SKM-1 treated with dmso at 0.1 percent for 144 hours (cell line): Measurements from ENCODE around the gene SZT2.
"Not testable (repeated sequence)": the region's sequence is repeated elsewhere in the genome, so short reads cannot be mapped to it uniquely, and the experiment has no call there.

Source experiments
- DNase-seq: peaks from one replicate; lab custom pipeline; 2025; ENCODE audit not compliant: unreplicated experiment; lab: John Stamatoyannopoulos, UW

SZT2 gene

DNA sequence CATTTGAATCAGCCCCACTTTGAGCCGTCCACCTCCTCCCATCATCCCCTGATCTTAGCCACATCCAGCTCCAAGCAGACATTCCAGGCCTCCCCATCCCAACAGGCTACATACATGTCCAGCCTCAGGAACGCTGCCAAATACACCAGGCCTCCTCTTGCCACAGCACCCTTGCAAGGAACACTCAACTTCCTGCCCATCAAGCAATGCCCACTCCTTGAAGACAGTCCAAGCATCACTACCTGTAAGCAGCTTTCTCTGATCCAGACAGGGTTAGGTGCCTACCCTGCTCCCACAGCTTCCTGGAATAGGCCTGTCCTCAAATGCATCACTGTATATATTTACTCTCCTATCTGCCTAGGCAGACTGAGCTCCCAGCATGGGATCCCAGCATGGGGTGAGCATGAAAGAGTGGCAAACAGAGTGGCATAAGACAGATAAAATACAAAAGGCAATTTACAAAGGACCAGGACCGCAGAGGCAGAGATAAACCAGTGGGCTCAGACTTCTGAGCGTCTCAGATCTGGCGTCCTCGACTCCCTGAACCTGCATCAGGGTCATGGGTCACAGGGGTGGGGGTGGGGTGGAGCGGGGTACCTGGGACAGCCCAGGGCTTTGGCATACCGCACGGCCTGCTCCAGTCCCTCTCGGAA is 63.2 kb downstream of the SZT2 start:
- no peak for DNase-seq

DNA sequence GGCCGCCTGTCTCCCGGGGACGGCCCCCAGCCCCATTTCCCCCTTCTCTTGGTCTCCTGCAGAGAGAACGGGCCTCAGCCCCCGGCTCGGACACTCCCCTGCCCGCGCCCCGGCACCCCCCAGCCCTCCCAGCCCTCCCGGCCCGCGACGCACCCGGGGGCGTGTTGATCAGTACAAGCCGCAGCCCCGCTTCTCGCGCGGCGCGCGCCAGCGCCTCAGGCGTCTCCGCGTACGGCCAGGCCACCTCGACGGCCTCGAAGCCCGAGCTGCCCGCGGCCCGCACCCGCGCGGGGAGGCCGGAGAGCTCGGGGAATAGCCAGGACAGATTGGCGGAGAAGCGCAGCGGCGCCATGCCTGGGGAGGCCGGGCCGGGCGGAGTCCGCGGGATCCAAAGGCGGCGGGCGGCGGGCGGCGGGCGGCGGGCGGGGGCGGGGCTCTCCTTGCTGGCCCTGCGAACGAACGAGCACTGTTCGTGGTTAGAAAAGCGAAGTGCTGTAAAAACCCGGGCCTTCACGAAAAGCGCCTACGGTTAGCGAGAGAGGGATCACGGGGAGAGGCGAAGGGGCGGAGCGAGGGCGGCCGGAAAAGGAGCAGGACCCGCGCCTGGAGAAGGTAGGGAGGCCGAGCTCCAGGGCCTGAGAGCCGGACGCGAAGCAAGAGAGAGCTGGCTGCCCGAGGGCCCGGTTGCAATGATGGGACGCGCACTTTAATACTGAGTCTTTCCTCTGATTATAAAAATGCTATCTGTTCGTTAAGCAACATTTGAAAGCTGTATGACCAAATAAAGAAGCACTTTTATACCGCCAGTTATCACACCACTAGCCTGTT is 64.0 kb downstream of the SZT2 start, which contains the start of gene HYI:
TSS of gene HYI (minus strand) at position 490 of the 828 bp plus-strand sequence. CDS start at position 352, 138 bp downstream.
- no peak for DNase-seq

- no peak for DNase-seq
These were observed 64.7 kb downstream of the SZT2 start for GRCh38 chr1:43454270-43455011.

DNA sequence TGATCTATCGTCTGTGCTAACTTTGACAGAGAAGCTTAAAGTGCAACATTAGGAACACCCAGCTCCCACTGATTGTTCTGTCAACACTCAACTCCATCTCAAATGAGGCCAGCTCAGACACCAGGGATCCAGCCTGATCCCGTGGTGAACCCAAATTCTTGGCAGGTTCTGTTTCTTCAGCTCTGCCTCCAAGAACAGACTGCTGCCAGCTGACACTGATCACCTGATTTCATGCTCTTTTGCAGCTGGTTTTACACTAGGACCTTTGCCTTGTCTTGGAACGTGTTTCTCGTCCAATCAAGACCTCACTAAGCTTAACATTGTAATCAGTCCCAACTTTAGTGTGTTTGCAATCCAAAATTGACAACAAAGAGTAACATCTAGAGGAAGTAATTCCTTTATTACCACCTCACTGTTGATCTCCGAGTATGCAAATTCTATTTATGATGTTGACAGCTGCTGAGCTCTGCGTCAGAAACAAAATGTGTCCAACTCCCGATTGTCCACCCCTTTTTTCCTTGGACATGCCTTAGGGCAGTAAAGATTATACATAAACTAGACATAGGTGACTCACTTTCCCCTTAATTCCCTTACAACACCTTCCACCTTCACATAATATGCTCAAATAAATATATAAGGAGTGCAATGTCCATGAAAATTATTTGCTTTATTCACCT is 65.7 kb downstream of the SZT2 start:
- no peak for DNase-seq

DNA sequence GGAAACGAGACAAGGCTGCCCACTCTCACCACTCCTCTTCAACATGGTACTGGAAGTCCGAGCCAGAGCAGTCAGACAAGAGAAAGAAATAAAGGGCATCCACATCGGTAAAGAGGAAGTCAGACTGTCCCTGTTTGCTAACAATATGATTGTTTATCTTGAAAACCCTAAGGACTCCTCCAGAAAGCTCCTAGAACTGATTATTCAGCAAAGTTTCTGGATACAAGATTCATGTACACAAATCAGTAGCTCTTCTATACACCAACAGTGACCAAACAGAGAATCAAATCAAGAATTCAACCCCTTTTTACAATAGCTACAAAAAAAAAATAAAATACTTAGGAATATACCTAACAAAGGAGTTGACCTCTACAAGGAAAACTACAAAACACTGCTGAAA is 68.7 kb downstream of the SZT2 start:
- DNase-seq, result not testable (repeated sequence)

DNA sequence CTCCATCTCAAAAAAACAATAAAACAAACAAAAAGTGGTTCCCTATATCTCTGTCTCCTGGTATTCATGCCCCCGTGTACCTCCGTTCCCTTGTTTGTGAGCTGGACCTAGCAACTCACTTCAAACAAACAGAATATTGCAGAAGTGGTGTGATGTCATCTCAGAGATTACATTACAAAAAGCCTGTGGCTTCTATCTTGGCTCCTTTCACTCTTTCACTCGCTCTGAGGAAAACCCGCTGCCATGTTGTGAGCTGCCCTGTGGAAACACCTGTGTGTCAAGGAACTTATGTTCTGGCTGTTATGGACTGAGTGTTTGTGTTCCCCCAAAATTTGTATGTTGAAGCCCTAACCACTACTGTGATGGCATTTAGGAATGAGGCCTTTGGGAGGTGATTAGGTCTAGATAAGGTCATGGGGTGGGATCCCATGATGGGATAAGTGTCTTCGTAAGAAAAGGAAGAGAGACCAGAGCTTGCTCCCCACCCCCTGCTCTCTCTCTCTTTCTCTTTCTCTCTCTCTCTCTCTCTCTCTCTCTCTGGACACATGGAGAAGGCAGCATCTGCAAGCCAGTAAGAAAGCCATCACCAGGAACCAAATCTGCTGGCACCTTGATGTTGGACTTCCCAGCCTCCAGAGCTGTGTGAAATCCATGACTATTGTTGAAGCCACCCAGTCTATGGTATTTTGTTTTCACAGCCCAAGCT is 71.4 kb downstream of the SZT2 start:
- DNase-seq, result no peak

GRCh38 chr1:43463479-43463878 is 73.8 kb downstream of the SZT2 start:
- DNase-seq, result no peak

DNA sequence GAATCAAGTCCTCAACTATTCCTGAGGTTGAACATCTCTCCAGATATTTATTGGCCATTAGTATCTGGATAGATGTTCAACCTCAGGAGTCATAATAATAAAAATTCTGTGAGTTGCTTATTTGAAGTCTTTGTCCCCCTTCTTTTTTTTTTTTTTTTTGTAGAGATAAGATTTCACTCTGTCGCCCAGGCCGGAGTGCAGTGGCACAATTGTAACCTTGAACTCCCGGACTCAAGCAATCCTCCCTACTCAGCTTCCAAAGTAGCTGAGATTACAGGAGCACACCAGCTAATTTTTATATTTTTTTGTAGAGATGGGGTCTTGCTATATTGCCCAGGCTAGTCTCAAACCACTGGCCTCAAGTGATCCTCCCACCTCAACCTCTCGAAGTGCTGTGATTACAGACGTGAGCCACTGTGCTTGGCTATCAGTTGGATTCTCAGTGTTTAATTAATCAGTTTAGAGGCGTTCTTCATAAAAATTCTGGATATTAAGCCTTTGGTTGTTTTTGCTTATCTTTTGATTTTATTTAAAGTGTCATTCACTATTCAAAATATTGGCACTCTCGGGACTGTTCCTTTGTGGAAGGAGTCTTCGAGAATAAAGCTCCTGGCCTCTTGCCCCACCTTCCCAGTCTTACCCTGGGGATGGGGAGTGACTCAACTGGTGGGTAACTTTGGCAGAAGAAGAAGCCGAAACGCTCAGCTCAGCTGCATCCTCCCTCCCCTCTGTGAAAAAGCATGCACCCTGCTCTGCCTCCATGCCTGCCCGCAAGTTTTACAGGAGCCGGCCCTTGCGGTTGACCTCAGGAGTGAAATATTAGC is 75.2 kb downstream of the SZT2 start:
- no peak for DNase-seq

GRCh38 chr1:43465505-43466067 is 75.9 kb downstream of the SZT2 start:
- no peak for DNase-seq

- DNase-seq, result no peak
These were observed 76.7 kb downstream of the SZT2 start for GRCh38 chr1:43466403-43466802.

- no peak for DNase-seq
These were observed 78.7 kb downstream of the SZT2 start for GRCh38 chr1:43468414-43468813.

DNA sequence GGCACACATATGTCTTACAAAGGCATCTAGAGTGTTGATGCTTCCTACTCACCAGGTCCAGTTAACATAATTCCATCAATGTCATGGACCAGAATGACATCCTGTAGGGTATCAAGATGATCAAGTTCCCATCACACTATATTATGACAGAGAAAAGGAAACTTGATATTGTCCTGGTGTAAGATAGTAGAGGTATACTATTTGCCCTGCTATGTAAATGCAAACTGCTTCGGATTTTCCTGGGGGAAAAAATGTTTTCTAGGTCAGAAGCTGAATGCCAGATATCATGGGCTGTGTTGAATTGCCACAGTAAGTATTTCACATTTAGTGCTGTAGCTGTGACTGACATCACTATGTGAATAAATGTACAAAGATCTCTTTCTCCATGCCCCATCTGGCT is 80.2 kb downstream of the SZT2 start:
- DNase-seq, result no peak

GRCh38 chr1:43472087-43472462 is 82.4 kb downstream of the SZT2 start:
- DNase-seq, result no peak

- not testable (repeated sequence) for DNase-seq
These were observed 82.9 kb downstream of the SZT2 start for GRCh38 chr1:43472463-43473151.

- no peak for DNase-seq
These were observed 83.8 kb downstream of the SZT2 start for GRCh38 chr1:43473463-43473862.

DNA sequence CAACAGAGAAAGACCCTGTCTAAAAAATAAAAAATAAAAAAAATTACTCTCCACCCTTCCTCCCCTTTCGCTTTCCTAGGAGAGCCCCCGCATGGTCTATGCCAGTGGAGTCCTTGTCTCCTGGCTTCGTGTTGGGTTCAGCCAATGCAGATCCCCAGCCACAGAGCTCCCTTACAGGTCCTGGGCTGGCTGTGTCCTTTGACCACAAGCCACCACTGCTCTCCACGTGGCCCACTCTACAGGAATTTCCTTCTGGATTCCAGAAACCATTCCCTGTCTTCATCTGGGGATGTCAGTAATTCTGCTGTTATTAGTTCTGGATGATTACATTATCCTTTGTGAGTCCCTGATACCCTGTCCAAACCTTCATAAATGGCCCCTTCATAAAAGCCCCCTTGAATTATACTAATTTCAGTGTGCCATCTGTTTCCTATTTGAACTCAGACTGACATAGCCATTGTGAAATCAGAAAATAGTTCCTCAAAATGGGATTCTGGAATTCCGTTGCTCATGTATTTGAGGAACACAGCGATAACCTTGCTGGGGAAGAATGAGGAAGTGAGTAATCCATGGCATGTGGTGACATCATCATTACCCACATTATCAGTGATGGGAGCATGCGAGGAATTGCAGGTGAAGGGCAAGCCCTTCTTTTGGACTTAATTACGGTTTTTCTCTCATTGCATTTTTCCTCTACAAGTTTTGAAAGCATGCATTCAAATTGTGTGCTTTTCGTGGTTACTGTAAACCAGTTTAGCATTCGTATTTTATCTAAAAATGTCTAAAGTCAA is 86.1 kb downstream of the SZT2 start:
- not testable (repeated sequence) for DNase-seq

GRCh38 chr1:43477716-43478115 is 88.0 kb downstream of the SZT2 start:
- no peak for DNase-seq

GRCh38 chr1:43479414-43479813 is 89.7 kb downstream of the SZT2 start:
- no peak for DNase-seq
